Dendritic cell treated with granulocyte-macrophage colony-stimulating factor and Interleukin-4, amounts not matched to agents 40 ng/mL and 50 ng/mL, for 4 days (primary cell): ENCODE results near the gene VPS26B.
"Not testable (repeated sequence)": the region's sequence is repeated elsewhere in the genome, so short reads cannot be mapped to it uniquely, and the experiment has no call there.

Source experiments
- H3K27ac Mint-ChIP-seq: one replicate; pipeline ENCODE4 v1.8.0; 2022; ENCODE audit warnings: mild to moderate bottlenecking, mixed read lengths
- H3K27me3 Mint-ChIP-seq: one replicate; pipeline ENCODE4 v1.8.0; 2022; ENCODE audit warnings: mild to moderate bottlenecking, mixed read lengths
- H3K36me3 Mint-ChIP-seq: one replicate; pipeline ENCODE4 v1.8.0; 2022; ENCODE audit warnings: low read depth, mixed read lengths
- H3K4me1 Mint-ChIP-seq: one replicate; pipeline ENCODE4 v1.8.0; 2022; ENCODE audit warnings: low read depth, mixed read lengths
- H3K4me3 Mint-ChIP-seq: one replicate; pipeline ENCODE4 v1.8.0; 2022; ENCODE audit warnings: mild to moderate bottlenecking, moderate library complexity, mixed read lengths
- H3K9me3 Mint-ChIP-seq: one replicate; pipeline ENCODE4 v1.8.0; 2022; ENCODE audit warnings: mixed read lengths
- intact Hi-C: fragments of 100-400 bp; cut with micrococcal nuclease; formaldehyde crosslinking; loops from one replicate; pipeline ENCODE4 v1.15.0; 2022

Gene VPS26B

DNA sequence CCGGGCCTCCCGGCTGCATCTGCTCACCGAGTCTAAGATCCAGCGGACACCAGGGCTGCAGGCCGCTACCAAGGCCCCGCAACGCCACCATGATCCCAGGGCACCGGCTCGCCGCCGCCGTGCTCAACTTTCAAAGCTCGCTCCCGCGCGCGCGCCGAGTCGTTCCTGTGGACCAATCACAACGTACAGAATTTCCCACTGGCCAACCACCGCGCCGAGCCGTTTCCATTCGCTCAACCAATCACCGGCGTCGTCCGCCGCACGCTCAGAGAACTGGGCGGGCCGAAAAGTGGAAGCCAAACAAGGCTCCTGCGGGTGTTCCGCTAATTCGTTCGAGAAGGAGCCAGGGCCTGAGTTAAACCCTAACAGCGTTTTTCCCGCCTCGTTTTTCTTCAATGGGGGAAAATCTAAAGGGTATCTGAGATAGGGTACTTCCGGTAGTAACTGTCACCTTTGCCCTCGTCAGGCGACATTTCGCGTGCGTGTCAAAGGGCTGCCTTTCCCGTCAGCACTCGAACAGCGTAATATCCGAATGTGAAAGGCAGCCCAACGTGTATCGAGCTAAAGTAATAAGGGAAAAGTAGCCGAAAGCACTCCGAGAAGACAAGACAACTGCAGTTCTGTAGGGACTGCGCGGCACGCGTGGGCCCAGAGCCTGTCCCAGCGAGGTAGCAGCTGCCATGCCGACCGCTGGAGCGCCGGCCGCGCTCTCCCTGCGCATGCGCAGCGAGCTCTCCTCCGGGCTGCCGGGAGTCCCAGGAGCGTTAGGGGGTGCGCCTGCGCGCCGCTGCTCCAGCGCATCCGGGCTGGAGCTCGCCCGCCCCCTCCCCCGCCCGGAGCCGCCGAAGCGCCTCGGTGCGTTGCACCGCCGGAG, at the start of gene VPS26B, which contains the start of gene NCAPD3:
VPS26B (plus strand) TSS at position 836 of the 874 bp plus-strand sequence. CDS start 452 bp downstream, outside the sequence.
NCAPD3 (minus strand) TSS at position 132 of the 874 bp plus-strand sequence; CDS start at position 91, 41 bp downstream.
- Mint-ChIP-seq H3K4me1 (peaks cover 58% of the 10 kb centered on the region), H3K9me3 (no peaks in the 10 kb centered on the region), H3K36me3 (peaks cover 28% of the 10 kb centered on the region), H3K27me3 (no peaks in the 10 kb centered on the region), H3K4me3 (peak within 1 kb of the TSS; percentile 94), H3K27ac (peak within 1 kb of the TSS; percentile 94)
- intact Hi-C loops = loop anchor here (1.0 kb wide), 1 partner anchor 29 kb away; the partner anchor contains the start of genes ACAD8 and THYN1

DNA sequence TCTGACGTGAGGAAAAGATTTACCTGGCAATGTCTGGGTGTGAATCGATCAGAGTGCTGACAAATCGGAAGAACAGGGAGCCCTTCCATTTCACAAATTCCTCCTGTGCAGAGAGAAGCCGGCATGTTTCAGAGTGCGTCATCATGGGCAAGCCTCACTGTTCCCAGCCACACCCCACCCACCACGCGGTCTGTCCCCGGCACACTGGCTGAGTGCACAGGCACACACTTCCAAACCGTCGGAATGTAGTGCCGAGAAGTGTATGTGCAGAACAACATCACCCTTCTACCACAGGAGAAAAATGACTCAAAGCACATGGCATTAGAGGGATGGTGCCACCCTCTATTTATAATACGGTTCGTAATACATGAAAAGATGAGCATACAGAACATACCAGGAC, 48.2 kb upstream of the VPS26B start:
- Mint-ChIP-seq H3K4me3 (no peak overlapping the region), H3K9me3 (no peaks in the 10 kb centered on the region), H3K4me1 (no peaks in the 10 kb centered on the region), H3K27me3 (no peaks in the 10 kb centered on the region), H3K27ac (no peak overlapping the region), H3K36me3 (peaks cover 89% of the 10 kb centered on the region)
- intact Hi-C loops = no loop called here

DNA sequence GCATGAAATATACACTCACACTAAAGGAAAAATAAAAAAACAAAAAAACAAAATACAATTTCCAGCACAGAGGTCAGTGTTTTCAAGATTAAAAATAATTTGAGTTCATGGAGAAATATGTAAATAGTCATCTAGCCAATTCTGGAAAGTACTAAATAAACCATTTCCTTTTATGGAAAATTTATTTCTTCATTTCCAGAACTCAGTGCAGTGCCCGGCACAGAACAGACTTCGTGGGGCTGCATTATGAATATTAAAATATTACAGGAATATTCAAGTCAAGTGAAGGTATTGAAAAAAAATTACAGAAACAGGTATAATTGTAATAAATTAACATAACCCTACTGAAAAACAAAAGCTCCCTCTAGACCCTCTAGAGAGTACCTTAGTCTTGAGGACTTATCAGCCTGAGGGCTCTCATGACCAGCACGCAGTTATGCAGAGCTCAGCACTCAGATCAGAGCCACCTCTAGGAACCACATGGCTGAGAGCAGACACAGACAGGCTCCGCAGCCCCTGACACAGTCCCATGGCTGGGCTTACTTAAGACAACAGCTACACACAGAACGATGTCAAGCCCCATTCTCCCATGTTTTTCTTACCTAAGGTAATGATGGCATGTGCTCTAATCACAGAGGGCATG, 46.3 kb upstream of the VPS26B start:
- Mint-ChIP-seq H3K4me3 (no peak overlapping the region), H3K4me1 (no peaks in the 10 kb centered on the region), H3K27ac (no peak overlapping the region), H3K36me3 (peaks cover 76% of the 10 kb centered on the region), H3K9me3 (no peaks in the 10 kb centered on the region), H3K27me3 (no peaks in the 10 kb centered on the region)
- intact Hi-C loops = no loop called here

DNA sequence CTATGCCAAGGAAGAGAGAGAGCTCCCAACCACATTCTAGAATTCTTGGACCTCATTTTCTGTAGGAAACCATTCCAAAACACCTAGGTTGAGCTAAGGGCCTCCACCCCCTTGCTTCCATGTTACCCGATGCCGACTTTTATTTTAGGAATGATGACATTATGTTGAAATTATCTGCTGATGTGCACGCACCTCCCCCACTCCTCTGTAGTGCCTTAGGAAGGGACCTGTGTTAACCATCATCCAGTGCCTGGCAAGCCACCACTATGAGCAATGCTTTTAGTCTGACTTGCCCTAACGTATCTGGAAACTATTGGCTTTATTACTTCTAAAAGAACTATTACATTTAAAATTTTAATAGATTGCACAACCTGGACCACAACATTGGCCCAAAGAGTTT, 42.8 kb upstream of the VPS26B start:
- Mint-ChIP-seq H3K4me3 (no peak overlapping the region), H3K27me3 (no peaks in the 10 kb centered on the region), H3K9me3 (no peaks in the 10 kb centered on the region), H3K27ac (no peak overlapping the region), H3K36me3 (peaks cover 67% of the 10 kb centered on the region), H3K4me1 (no peaks in the 10 kb centered on the region)
- intact Hi-C loops = no loop called here

DNA sequence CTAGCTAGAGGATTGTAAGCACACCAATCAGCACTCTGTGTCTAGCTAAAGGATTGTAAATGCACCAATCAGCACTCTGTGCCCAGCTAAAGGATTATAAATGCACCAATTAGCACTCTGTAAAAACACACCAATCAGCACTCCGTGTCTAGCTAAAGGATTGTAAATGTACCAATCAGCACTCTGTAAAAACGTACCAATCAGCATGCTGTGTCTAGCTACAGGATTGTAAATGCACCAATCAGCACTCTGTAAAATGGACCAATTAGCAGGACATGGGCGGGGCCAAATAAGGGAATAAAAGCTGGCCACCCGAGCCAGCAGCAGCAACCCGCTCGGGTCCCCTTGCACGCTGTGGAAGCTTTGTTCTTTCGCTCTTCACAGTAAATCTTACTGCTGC, 36.4 kb upstream of the VPS26B start:
- H3K9me3 Mint-ChIP-seq, H3K27ac Mint-ChIP-seq, H3K27me3 Mint-ChIP-seq, H3K4me1 Mint-ChIP-seq, H3K4me3 Mint-ChIP-seq, intact Hi-C loops: not testable (repeated sequence)
- H3K36me3 Mint-ChIP-seq = peaks cover 90% of the 10 kb centered on the region

DNA sequence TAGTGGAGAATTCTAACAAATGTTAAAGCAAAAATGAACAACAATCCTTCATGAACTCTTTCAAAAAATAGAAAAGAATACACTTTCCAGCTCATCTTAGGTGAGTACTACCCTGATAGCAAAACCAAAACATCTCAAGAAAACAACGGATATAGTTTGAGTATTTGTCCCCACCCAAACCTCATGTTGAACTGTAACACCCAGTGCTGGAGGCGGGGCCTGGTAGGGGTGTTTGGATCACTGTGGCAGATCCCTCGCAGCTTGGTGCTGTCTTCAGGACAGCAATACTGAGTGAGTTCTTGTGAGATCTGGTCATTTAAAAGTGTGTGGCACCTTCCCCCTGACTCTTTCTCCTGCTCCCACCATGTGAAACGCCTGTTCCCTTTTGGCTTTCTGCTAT, 27.7 kb upstream of the VPS26B start:
- Mint-ChIP-seq H3K27me3 (no peaks in the 10 kb centered on the region), H3K4me1 (no peaks in the 10 kb centered on the region), H3K4me3 (no peak overlapping the region), H3K9me3 (no peaks in the 10 kb centered on the region), H3K36me3 (peaks cover 88% of the 10 kb centered on the region), H3K27ac (no peak overlapping the region)
- intact Hi-C loops = no loop called here

DNA sequence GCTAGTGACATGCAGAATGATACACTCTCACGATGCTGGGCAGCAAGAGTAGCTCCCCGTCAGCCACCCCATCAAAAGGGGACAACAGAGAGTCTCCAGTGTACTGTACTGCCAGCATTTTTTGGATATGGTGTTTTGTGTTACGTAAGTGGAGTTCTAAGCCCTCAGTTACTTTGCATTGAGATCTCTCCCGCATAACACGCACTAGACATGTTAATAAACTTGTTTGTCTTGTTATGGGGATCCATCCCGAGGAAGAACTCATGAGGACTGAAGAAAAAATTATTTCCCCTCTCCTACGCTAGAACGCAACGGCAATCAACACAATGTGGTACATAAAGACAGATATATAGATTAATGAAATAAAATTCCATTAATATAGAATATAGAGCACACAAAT, 24.9 kb upstream of the VPS26B start:
- peaks cover 91% of the 10 kb centered on the region for H3K36me3 Mint-ChIP-seq
- intact Hi-C loops = no loop called here
- no peak overlapping the region for H3K27ac Mint-ChIP-seq

DNA sequence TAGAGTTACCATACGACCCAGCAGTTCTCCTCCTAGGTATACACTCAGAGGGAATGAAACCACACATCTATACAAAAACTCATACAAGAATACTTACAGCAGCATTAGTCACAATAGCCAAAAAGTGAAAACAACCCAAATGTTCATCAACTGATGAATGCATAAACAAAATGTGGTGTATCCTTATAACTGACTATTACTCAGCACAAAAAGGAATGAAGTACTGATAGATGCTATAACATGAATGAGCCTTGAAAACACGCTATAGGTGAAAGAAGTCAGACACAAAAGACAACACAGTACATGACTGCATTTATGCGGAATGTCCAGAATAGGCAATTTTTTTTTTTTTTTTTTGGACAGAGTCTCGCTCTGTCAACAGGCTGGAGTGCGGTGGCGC, 23.8 kb upstream of the VPS26B start:
- Mint-ChIP-seq H3K27ac (no peak overlapping the region), H3K4me3 (no peak overlapping the region), H3K36me3 (peaks cover 96% of the 10 kb centered on the region), H3K4me1 (no peaks in the 10 kb centered on the region), H3K27me3 (no peaks in the 10 kb centered on the region), H3K9me3 (no peaks in the 10 kb centered on the region)
- intact Hi-C loops = loop anchor here (10.0 kb wide), 1 partner anchor 54 kb away; the partner anchor contains the start of genes ACAD8 and THYN1

More for the DNA sequence above, 24.9 kb upstream of the VPS26B start:
- H3K4me1 Mint-ChIP-seq = no peaks in the 10 kb centered on the region
- H3K9me3 Mint-ChIP-seq = no peaks in the 10 kb centered on the region
- no peaks in the 10 kb centered on the region for H3K27me3 Mint-ChIP-seq
- H3K4me3 Mint-ChIP-seq = no peak overlapping the region

DNA sequence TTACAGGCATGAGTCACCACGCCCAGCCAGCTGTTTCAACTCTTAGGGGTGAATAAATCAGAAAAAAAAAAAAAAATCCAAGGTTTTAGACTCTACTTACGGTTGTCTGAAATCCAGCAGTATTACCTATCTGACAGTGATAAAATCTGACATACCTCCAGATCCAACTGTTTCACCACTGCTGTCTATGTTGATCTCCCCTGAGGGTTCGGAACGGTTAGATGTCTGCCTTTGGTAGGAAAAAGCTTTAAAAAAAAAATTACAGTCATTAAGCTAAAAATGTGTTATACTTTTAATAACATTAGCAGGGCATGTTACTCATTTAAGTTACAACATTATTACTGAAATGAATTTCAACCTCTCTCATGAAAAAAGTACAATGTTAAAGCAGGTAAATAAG, 21.8 kb upstream of the VPS26B start:
- intact Hi-C loops = loop anchor here (10.0 kb wide), 1 partner anchor 52 kb away; the partner anchor contains the start of genes ACAD8 and THYN1
- H3K4me3 Mint-ChIP-seq = no peak overlapping the region
- H3K9me3 Mint-ChIP-seq = no peaks in the 10 kb centered on the region
- peaks cover 88% of the 10 kb centered on the region for H3K36me3 Mint-ChIP-seq
- H3K27ac Mint-ChIP-seq = no peak overlapping the region
- no peaks in the 10 kb centered on the region for H3K27me3 Mint-ChIP-seq
- H3K4me1 Mint-ChIP-seq = no peaks in the 10 kb centered on the region

DNA sequence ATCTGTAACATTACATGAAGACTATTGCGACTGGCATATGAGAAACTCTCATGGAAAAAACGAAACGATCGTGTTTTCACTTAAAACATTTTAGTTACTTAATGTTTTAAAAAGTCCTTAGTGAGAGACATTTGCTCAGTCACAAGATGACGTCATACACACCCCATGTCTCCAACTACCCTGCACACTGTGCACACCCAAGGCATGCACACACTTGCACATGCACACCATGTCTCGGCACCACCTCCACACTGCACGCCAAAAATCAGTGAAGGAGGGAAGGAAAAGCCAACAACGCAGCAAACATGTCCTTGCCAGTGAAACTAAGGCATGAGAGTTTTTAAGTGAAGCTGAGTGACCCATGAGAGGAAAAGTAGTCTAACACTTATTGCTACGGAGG, 18.7 kb upstream of the VPS26B start:
- Mint-ChIP-seq H3K27ac (no peak overlapping the region), H3K4me1 (no peaks in the 10 kb centered on the region), H3K36me3 (peaks cover 90% of the 10 kb centered on the region), H3K9me3 (no peaks in the 10 kb centered on the region), H3K27me3 (no peaks in the 10 kb centered on the region), H3K4me3 (no peak overlapping the region)
- intact Hi-C loops = loop anchor here (10.0 kb wide), 1 partner anchor 49 kb away; the partner anchor contains the start of genes ACAD8 and THYN1

DNA sequence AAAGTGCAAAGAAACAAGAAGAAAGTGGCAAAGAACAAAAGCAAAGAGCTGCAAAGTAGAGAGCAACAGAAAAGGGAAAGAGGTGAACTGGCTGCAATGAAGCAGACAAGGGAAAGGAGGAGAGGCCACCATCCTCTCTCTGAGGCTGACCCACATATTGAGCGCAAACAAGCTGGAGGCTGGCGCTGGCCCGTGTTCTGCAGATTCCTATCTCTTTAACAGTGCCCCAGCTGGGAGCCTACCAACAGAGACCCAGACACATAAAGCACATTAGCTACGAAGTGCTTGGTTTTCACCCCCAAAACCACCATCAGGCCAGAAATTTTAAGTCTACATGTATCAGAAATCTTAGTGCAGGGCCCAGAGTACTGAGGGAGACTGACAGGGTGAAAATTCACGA, 18.3 kb upstream of the VPS26B start:
- intact Hi-C loops = loop anchor here (10.0 kb wide), 1 partner anchor 49 kb away; the partner anchor contains the start of genes ACAD8 and THYN1
- peaks cover 89% of the 10 kb centered on the region for H3K36me3 Mint-ChIP-seq
- H3K27me3 Mint-ChIP-seq = no peaks in the 10 kb centered on the region
- no peaks in the 10 kb centered on the region for H3K9me3 Mint-ChIP-seq
- no peaks in the 10 kb centered on the region for H3K4me1 Mint-ChIP-seq
- no peak overlapping the region for H3K27ac Mint-ChIP-seq
- no peak overlapping the region for H3K4me3 Mint-ChIP-seq

DNA sequence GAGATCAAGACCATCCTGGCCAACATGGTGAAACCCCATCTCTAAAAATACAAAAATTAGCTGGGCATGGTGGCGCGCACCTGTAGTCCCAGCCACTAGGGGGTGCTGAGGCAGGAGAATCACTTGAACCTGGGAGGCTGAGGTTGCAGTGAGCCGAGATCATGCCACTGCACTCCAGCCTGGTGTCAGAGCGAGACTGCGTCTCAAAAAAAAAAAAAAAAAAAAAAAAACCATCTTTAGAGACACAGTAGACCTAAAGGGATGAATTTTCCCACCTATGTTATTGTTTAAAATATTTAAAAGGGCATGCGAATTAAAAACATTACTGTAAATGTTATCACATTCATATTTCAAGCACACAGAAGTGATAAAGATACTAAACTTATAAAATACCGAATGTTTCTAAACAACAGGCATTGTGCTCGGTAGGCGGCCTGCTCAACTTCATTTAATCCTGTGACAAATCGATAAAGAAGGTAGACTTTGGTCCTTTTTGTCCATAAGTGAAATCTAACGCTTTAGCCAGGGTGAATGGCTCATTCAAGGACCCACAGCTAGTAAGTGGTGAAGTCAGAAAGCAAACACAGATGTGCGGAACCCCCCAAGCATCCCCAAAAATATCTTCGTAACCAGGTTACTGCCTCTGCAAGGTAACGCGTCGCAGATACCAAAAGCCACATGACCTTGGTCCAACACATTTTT, 16.8 kb upstream of the VPS26B start:
- Mint-ChIP-seq H3K36me3 (peaks cover 80% of the 10 kb centered on the region), H3K4me1 (peaks cover 7% of the 10 kb centered on the region), H3K27ac (no peak overlapping the region), H3K27me3 (no peaks in the 10 kb centered on the region), H3K9me3 (no peaks in the 10 kb centered on the region), H3K4me3 (no peak overlapping the region)
- intact Hi-C loops = loop anchor here (10.0 kb wide), 1 partner anchor 47 kb away; the partner anchor contains the start of genes ACAD8 and THYN1

DNA sequence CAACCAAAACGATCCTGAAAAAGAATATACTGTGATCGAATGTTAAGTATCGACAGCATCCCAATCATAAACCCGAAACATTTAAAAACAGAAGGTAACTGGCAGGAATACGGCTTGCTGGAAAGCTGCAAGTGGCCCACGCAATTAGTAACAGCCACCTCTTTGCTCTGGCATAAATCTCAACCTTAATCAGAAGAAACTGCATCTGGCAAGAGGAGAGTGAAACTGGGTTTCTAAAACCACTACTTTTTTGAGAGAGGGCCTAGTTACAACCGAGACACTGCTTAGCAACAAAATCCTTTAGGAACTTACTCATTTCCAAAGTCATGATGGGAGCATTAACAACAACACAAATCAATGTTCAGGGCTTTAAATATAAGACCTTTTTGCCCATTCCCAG, 8.6 kb upstream of the VPS26B start:
- Mint-ChIP-seq H3K4me1 (peaks cover 7% of the 10 kb centered on the region), H3K27me3 (no peaks in the 10 kb centered on the region), H3K4me3 (no peak overlapping the region), H3K27ac (no peak overlapping the region), H3K9me3 (no peaks in the 10 kb centered on the region), H3K36me3 (peaks cover 62% of the 10 kb centered on the region)
- intact Hi-C loops = no loop called here
